Ishikawa (cell line): ENCODE results near the gene RUNX1.

Experiments
- CEBPB ChIP-seq: IDR thresholded peaks from 2 replicates; pipeline ENCODE4 v1.6.1; 2012
- YY1 ChIP-seq: IDR thresholded peaks from 2 replicates; pipeline ENCODE4 v1.6.1; 2012; ENCODE audit warnings: low read depth
- TF ChIP-seq, protein P1 (sequence below): IDR thresholded peaks from 2 replicates; pipeline ENCODE4 v1.6.1; 2012; ENCODE audit warnings: low read depth, mild to moderate bottlenecking

GRCh38 chr21:34956416-34957316 lies 92.4 kb downstream of the RUNX1 start:
- TF ChIP-seq CEBPB (no peak), YY1 (no peak)
- TF ChIP-seq, protein P1, sequence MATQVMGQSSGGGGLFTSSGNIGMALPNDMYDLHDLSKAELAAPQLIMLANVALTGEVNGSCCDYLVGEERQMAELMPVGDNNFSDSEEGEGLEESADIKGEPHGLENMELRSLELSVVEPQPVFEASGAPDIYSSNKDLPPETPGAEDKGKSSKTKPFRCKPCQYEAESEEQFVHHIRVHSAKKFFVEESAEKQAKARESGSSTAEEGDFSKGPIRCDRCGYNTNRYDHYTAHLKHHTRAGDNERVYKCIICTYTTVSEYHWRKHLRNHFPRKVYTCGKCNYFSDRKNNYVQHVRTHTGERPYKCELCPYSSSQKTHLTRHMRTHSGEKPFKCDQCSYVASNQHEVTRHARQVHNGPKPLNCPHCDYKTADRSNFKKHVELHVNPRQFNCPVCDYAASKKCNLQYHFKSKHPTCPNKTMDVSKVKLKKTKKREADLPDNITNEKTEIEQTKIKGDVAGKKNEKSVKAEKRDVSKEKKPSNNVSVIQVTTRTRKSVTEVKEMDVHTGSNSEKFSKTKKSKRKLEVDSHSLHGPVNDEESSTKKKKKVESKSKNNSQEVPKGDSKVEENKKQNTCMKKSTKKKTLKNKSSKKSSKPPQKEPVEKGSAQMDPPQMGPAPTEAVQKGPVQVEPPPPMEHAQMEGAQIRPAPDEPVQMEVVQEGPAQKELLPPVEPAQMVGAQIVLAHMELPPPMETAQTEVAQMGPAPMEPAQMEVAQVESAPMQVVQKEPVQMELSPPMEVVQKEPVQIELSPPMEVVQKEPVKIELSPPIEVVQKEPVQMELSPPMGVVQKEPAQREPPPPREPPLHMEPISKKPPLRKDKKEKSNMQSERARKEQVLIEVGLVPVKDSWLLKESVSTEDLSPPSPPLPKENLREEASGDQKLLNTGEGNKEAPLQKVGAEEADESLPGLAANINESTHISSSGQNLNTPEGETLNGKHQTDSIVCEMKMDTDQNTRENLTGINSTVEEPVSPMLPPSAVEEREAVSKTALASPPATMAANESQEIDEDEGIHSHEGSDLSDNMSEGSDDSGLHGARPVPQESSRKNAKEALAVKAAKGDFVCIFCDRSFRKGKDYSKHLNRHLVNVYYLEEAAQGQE: no peak
